SU-DHL-6 (cell line): ENCODE measurements around the gene SAXO1.

Source experiments
- EZH2phosphoT487 ChIP-seq: fragments of 200-600 bp; sonication (generic), shearing (Covaris generic); conservative IDR thresholded peaks from 2 replicates; pipeline ENCODE4 v1.6.1; 2018; ENCODE audit warnings: mild to moderate bottlenecking, antibody characterized with exemption, low read length, moderate library complexity, mixed read lengths
- TF ChIP-seq, protein P1 (sequence below): fragments of 200-600 bp; sonication (generic); IDR thresholded peaks from one replicate; pipeline ENCODE4 v1.5.1; 2017; ENCODE audit warnings: antibody characterized with exemption, mild to moderate bottlenecking, low read length, moderate library complexity; ENCODE audit not compliant: insufficient read depth, poor library complexity, severe bottlenecking

DNA sequence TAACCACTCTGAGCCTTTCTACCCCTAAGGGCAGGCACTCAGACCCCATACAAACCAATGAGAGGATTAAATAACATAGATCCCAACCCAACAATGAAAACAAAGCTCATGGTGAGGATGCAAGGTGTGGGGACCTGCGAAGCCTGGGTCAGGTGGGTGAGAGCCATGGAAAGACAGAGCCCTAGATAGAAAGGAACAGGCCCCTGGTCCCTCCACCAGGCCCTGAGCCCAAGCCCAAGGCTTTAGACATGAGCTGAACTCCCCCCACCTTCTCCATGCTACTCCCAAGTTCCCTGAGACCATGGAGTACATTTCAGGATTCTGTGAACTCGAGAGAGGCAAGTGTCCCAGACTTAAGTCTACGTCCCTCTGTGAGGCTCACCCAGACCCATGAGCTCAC, 106.5 kb downstream of the SAXO1 start:
- TF ChIP-seq, protein P1, sequence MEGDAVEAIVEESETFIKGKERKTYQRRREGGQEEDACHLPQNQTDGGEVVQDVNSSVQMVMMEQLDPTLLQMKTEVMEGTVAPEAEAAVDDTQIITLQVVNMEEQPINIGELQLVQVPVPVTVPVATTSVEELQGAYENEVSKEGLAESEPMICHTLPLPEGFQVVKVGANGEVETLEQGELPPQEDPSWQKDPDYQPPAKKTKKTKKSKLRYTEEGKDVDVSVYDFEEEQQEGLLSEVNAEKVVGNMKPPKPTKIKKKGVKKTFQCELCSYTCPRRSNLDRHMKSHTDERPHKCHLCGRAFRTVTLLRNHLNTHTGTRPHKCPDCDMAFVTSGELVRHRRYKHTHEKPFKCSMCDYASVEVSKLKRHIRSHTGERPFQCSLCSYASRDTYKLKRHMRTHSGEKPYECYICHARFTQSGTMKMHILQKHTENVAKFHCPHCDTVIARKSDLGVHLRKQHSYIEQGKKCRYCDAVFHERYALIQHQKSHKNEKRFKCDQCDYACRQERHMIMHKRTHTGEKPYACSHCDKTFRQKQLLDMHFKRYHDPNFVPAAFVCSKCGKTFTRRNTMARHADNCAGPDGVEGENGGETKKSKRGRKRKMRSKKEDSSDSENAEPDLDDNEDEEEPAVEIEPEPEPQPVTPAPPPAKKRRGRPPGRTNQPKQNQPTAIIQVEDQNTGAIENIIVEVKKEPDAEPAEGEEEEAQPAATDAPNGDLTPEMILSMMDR: no peak
- no peak for TF ChIP-seq EZH2phosphoT487
